NCI-H2196 (cell line): ENCODE results near the gene KRTAP1-5.
"Not testable (repeated sequence)": the region's sequence is repeated elsewhere in the genome, so short reads cannot be mapped to it uniquely, and the experiment has no call there.

Experiments
- DNase-seq: peaks from one replicate; lab custom pipeline; 2025; ENCODE audit not compliant: unreplicated experiment; lab: John Stamatoyannopoulos, UW

KRTAP1-5 gene

GRCh38 chr17:41008811-41009210 is 18.2 kb downstream of the KRTAP1-5 start, which contains the start of gene KRTAP3-1:
Gene KRTAP3-1, minus strand, starts transcription at chr17:41009128. Its CDS starts 54 bp downstream, at chr17:41009074.
- peak; percentile 9 for DNase-seq

- no peak for DNase-seq
Measured at GRCh38 chr17:41004397-41004796, 22.6 kb downstream of the KRTAP1-5 start.

- no peak for DNase-seq
Measured at GRCh38 chr17:41003926-41004325, 23.1 kb downstream of the KRTAP1-5 start.

- no peak for DNase-seq
Measured at GRCh38 chr17:41002814-41003213, 24.2 kb downstream of the KRTAP1-5 start.

GRCh38 chr17:41001795-41002194 is 25.2 kb downstream of the KRTAP1-5 start:
- no peak for DNase-seq

GRCh38 chr17:40999563-40999962 is 27.4 kb downstream of the KRTAP1-5 start, which contains the start of gene KRTAP3-2:
Gene KRTAP3-2, minus strand, starts transcription at chr17:40999906. Its CDS starts 53 bp downstream, at chr17:40999853.
- not testable (repeated sequence) for DNase-seq

- no peak for DNase-seq
Measured at GRCh38 chr17:40997361-40997760, 29.6 kb downstream of the KRTAP1-5 start.

- no peak for DNase-seq
Measured at GRCh38 chr17:40996829-40997228, 30.2 kb downstream of the KRTAP1-5 start.

GRCh38 chr17:40995116-40995515 is 31.9 kb downstream of the KRTAP1-5 start:
- DNase-seq = no peak

GRCh38 chr17:40993839-40994238 is 33.2 kb downstream of the KRTAP1-5 start, which contains the start of gene KRTAP3-3:
Gene KRTAP3-3, minus strand, starts transcription at chr17:40994164. Its CDS starts 67 bp downstream, at chr17:40994097.
- DNase-seq = no peak

- DNase-seq = no peak
Measured at GRCh38 chr17:40993084-40993483, 33.9 kb downstream of the KRTAP1-5 start.

GRCh38 chr17:40992666-40993065 is 34.3 kb downstream of the KRTAP1-5 start:
- DNase-seq = no peak

GRCh38 chr17:40986920-40987319 is 40.1 kb downstream of the KRTAP1-5 start:
- DNase-seq = no peak

- DNase-seq = no peak
Measured at GRCh38 chr17:40984226-40984625, 42.8 kb downstream of the KRTAP1-5 start, which contains the start of gene KRT40. Gene KRT40, minus strand, starts transcription at chr17:40984326. Its CDS starts 53 bp downstream, at chr17:40984273.

- DNase-seq = no peak
Measured at GRCh38 chr17:40981115-40981514, 45.9 kb downstream of the KRTAP1-5 start.

GRCh38 chr17:40980596-40980995 is 46.4 kb downstream of the KRTAP1-5 start:
- DNase-seq = peak; percentile 7

GRCh38 chr17:40980117-40980516 is 46.9 kb downstream of the KRTAP1-5 start:
- no peak for DNase-seq

- DNase-seq = no peak
Measured at GRCh38 chr17:40978575-40979151, 48.3 kb downstream of the KRTAP1-5 start.
